Neural progenitor cell (in vitro differentiated cells): ENCODE results near the gene FRMPD1.

ENCODE experiments used
- CTCF ChIP-seq: fragments of 200-600 bp; sonication (generic); IDR thresholded peaks from 2 replicates; pipeline ENCODE4 v1.5.1; 2017; ENCODE audit warnings: antibody characterized with exemption, mild to moderate bottlenecking
- EZH2 ChIP-seq: fragments of 200-600 bp; sonication (generic); IDR thresholded peaks from 2 replicates; pipeline ENCODE4 v1.6.1; 2017; ENCODE audit warnings: antibody characterized with exemption, mild to moderate bottlenecking, moderate library complexity
- EZH2phosphoT487 ChIP-seq: fragments of 200-600 bp; sonication (generic); IDR thresholded peaks from 2 replicates; pipeline ENCODE4 v1.6.1; 2017; ENCODE audit warnings: antibody characterized with exemption

- no peak for TF ChIP-seq EZH2
- no peak for TF ChIP-seq CTCF
- no peak for TF ChIP-seq EZH2phosphoT487
These were observed 125.6 kb downstream of the FRMPD1 start for GRCh38 chr9:37776328-37776727.
